ENCODE data around the gene DAPK1.

- TF ChIP-seq CTCF (IDR thresholded peaks at IDR 0.05) (no peak), ZFX (IDR thresholded peaks at IDR 0.05; ENCODE audit: borderline replicate concordance) (no peak)
Measured at GRCh38 chr9:87655731-87656130, 158.1 kb downstream of the DAPK1 start.

Data from 22Rv1 (cell line).